Cardiac muscle cell (in vitro differentiated cells and primary cell): ENCODE data around the gene NAP1L5. TPM values are rescaled to one million over a fixed set of nuclear protein-coding genes. Genes with fewer than 3 reads are reported as not detected.

Source experiments
- DNase-seq, 2 donors: peaks; one replicate each; pipeline versions ENCODE4 v3.0.0 to v3.0.0-alpha.2; 2010 to 2017; ENCODE audit warnings: low read depth in 1 of 2, low spot score in 1 of 2
- H3K27ac ChIP-seq: fragments of 200-600 bp; sonication (generic); 2 replicates; pipeline ENCODE4 v1.5.1; 2016
- H3K27me3 ChIP-seq: fragments of 200-600 bp; sonication (generic); 2 replicates; pipeline ENCODE4 v1.6.0; 2016; ENCODE audit warnings: control low read depth
- H3K36me3 ChIP-seq: fragments of 200-600 bp; sonication (generic); 2 replicates; pipeline ENCODE4 v1.5.1; 2016; ENCODE audit warnings: control low read depth
- H3K4me1 ChIP-seq: fragments of 200-600 bp; sonication (generic); 2 replicates; pipeline ENCODE4 v1.8.1; 2017; ENCODE audit warnings: low read depth, mild to moderate bottlenecking, mixed run types
- H3K4me3 ChIP-seq: fragments of 200-600 bp; sonication (generic); 2 replicates; pipeline ENCODE4 v1.5.1; 2016; ENCODE audit warnings: mild to moderate bottlenecking
- H3K9me3 ChIP-seq: fragments of 200-600 bp; sonication (generic); 2 replicates; pipeline ENCODE4 v1.5.1; 2017; ENCODE audit warnings: low read depth, mild to moderate bottlenecking, control low read depth
- polyA plus RNA-seq: library from polyadenylated mRNA; unstranded; fragments of >200 nt; fragmentation: Nextera tagmentation; extraction: Ambion mirVana; gene quantifications from 2 replicates; pipeline ENCODE4 v1.2.1, GENCODE V29; 2016
- total RNA-seq: library from RNA; depleted of rRNA; stranded (reverse); fragments of >200 nt; gene quantifications from 2 replicates; pipeline ENCODE4 v1.2.3, GENCODE V29; 2016
- TF ChIP-seq, protein P1 (sequence below): IDR thresholded peaks from 2 replicates; pipeline ENCODE4 v1.5.1; 2012; ENCODE audit warnings: low read depth, mild to moderate bottlenecking, low read length

NAP1L5 gene
- total and polyA plus RNA-seq, 2 experiments from 2014 or later: 2.6 to 3.0 TPM

DNA sequence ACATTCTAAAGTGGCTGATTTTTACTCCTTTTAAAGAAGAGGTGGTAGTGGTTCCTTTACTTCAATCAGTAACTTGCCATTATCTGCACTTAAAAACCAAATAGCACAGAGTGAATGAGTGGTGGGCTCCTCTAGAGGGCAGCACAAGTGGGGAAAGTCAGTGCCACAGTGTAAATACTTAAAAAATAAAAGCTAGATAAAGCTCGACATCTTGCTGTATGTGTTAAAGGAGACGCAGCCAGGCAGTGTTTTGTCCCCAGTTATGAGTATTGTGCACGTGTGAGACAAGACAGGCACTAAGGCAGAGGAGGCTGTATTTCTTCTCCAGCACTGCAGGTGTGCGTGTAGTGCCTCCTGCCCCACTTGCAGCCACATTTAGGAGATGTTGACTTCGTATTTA is 24.6 kb downstream of the NAP1L5 start:
- no peaks in the 10 kb centered on the region for H3K4me1 ChIP-seq
- TF ChIP-seq, protein P1, sequence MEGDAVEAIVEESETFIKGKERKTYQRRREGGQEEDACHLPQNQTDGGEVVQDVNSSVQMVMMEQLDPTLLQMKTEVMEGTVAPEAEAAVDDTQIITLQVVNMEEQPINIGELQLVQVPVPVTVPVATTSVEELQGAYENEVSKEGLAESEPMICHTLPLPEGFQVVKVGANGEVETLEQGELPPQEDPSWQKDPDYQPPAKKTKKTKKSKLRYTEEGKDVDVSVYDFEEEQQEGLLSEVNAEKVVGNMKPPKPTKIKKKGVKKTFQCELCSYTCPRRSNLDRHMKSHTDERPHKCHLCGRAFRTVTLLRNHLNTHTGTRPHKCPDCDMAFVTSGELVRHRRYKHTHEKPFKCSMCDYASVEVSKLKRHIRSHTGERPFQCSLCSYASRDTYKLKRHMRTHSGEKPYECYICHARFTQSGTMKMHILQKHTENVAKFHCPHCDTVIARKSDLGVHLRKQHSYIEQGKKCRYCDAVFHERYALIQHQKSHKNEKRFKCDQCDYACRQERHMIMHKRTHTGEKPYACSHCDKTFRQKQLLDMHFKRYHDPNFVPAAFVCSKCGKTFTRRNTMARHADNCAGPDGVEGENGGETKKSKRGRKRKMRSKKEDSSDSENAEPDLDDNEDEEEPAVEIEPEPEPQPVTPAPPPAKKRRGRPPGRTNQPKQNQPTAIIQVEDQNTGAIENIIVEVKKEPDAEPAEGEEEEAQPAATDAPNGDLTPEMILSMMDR: peak; percentile 82
- DNase-seq: peak; percentile 61 to 64

DNA sequence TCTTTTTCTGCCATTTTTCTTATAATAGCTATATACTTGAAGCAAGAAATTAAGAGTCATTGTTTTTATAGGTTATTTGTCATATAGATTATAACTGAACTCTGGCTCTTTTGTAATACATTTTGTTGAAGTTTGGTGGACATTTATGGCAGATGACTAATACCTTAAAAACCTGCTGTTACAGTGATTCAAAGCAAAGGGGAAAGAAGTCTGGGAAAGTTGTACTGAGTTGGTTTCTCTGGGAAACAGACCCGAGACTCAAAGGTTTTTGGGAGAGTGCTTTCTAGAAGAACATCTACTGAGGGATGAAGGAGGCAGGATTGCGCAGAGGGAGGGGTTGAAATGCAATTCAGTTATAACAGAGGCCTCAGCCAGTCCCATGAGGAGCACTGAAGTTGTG is 35.9 kb downstream of the NAP1L5 start:
- Histone ChIP-seq H3K27me3 (no peaks in the 10 kb centered on the region), H3K27ac (no peak overlapping the region), H3K36me3 (no peaks in the 10 kb centered on the region), H3K4me1 (no peaks in the 10 kb centered on the region), H3K4me3 (no peak overlapping the region), H3K9me3 (no peaks in the 10 kb centered on the region)
- TF ChIP-seq, protein P1: no peak
- peak in 1 of 2 donors; percentile 43 for DNase-seq

More for the DNA sequence above, 24.6 kb downstream of the NAP1L5 start:
- Histone ChIP-seq H3K9me3 (no peaks in the 10 kb centered on the region), H3K4me3 (no peak overlapping the region), H3K27me3 (no peaks in the 10 kb centered on the region), H3K36me3 (peaks cover 15% of the 10 kb centered on the region), H3K27ac (no peak overlapping the region)

DNA sequence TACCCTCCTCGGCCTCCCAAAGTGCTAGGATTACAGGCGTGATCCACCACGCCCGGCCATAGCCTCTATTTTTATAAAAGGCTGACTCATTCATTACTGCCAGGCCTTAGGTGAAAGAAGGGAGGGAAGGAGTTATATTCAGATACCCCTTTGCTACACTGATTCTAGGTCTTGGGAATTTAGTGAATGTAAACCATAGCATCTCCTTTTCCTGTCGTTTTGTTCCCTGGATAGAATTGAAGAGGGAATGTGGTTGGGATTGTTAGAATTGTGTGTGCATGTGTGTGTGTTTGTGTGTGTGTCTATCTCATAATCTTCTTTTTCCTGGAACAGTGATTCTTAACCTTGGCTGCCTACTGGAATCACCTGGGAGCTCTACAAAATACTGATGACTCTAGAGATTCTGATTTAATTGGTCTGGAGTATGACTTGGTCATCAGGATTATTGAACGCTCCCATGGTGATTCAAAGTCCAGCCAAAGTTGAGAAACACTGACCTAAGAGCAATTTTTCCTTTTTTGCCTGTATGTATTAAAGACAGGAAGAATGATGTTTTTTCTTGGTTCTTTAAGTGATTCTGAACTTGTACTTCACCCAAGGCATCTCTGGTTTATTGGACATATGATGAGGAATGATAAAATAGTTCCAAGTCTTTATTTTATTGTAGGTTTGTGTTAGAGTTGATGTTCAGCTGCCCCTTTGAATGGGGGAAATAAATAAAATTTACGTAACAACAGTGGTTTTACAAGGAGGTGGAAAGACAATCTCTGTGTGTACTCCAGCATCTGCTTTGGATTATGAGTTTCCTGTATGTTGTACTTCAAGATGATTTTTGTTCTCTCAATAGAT is 37.0 kb downstream of the NAP1L5 start:
- TF ChIP-seq, protein P1: no peak
- no peaks in the 10 kb centered on the region for H3K4me1 ChIP-seq
- no peaks in the 10 kb centered on the region for H3K9me3 ChIP-seq
- DNase-seq: peak in 1 of 2 donors; percentile 19
- no peaks in the 10 kb centered on the region for H3K27me3 ChIP-seq
- no peak overlapping the region for H3K27ac ChIP-seq
- H3K4me3 ChIP-seq: no peak overlapping the region
- peaks cover 4% of the 10 kb centered on the region for H3K36me3 ChIP-seq

DNA sequence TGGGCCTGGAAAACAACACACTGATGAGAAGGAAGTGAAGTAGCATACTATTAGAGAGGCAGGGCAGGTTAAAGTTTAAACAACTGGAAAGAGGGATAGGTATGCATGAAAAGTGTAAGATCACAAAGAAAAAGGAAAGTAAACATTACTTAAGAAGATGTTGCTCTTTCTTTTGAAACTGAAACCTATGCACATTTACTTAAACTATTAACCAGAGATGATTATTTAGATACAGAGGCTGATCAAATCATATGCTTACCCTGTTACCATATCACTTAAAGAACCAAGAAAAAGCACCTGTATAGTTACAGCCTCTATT is 37.8 kb downstream of the NAP1L5 start:
- H3K27me3 ChIP-seq: no peaks in the 10 kb centered on the region
- no peaks in the 10 kb centered on the region for H3K9me3 ChIP-seq
- peaks cover 6% of the 10 kb centered on the region for H3K36me3 ChIP-seq
- H3K4me1 ChIP-seq: no peaks in the 10 kb centered on the region
- no peak for DNase-seq
- H3K27ac ChIP-seq: no peak overlapping the region
- TF ChIP-seq, protein P1: no peak
- no peak overlapping the region for H3K4me3 ChIP-seq

DNA sequence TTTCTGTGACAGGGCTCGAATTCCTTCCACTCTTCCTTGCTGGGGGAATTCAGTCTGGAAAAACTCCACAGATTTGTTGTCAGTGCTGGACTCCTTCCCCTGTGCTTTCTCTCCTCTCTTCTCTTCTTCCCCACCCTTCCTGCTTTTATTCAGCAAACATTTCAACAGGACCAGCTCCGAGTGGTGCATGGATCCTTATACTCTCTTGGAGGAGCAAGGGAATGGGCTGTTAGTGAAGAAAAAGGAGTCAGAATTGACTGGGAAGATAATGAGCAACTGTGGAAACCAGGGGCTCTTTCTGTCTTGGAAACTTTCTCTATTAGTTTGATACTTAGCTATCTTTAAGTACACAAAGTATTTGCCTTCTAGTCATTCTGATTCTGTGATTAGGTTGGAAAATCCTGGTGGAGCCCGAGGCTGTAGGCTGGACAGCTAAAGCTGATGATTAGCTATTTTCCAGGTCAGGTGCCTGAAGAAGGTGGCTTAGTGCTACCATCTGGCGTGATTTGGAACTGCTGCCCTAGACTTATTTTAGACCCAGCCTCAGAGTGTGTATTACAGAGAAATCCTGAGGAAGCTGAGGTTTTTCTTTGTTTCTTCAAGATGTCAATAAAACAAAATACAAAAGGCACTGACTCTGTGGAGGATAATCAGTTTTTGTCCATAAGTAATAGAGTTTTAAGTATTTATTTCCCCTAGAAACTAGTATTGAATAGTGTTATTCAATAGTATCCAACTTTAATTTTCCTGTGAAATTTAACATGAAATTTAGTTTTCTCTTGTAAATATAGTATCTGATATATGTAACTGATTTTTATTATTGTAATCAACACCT is 38.4 kb downstream of the NAP1L5 start:
- peak overlapping the region; percentile 83 for H3K27ac ChIP-seq
- DNase-seq: peak; percentile 76 to 77

More for the DNA sequence above, 38.4 kb downstream of the NAP1L5 start:
- Histone ChIP-seq H3K27me3 (no peaks in the 10 kb centered on the region), H3K4me1 (no peaks in the 10 kb centered on the region), H3K4me3 (no peak overlapping the region), H3K9me3 (no peaks in the 10 kb centered on the region), H3K36me3 (peaks cover 10% of the 10 kb centered on the region)
- TF ChIP-seq, protein P1: peak; percentile 79
